ENCODE data around the gene KATNA1. TPM values are rescaled to one million over a fixed set of nuclear protein-coding genes. Genes with fewer than 3 reads are reported as not detected.

The KATNA1 gene
- polyA plus RNA-seq, 4 donors: 7.8 to 18.4 (median 13.5) TPM

- Histone ChIP-seq H3K4me3 (ENCODE audit: low read depth in 1 of 3, low read length in 3 of 3) (peak overlapping the region; percentile 72 to 96 (median 82)), H3K27me3 (ENCODE audit: control insufficient read depth in 3 of 3, insufficient read depth in 3 of 3, low read length in 3 of 3) (peaks cover 0 to 3% (median 0%) of the 10 kb centered on the region in 3 donors), H3K36me3 (ENCODE audit: control insufficient read depth in 3 of 3, insufficient read depth in 2 of 3, low read depth in 1 of 3, low read length in 3 of 3) (peaks cover 0 to 4% (median 0%) of the 10 kb centered on the region in 3 donors), H3K9me3 (ENCODE audit: control insufficient read depth in 2 of 2, insufficient read depth in 1 of 2, low read depth in 1 of 2, low read length in 1 of 2) (no peaks in the 10 kb centered on the region), H3K27ac (ENCODE audit: low read depth in 1 of 3, low read length in 2 of 3) (peak overlapping the region; percentile 68 to 94 (median 94)), H3K4me1 (ENCODE audit: control insufficient read depth in 3 of 3, insufficient read depth in 2 of 3, low read depth in 1 of 3, low read length in 2 of 3) (peaks cover 2 to 7% (median 7%) of the 10 kb centered on the region in 3 donors)
- WGBS, 3 donors: 0% methylated on average over 16 of the region's 16 CpGs
- FAIRE-seq (no peak), DNase-seq (peak; percentile 51 to 76)
Observed at GRCh38 chr6:149545258-149545753, 103.2 kb downstream of the KATNA1 start.

Other genes with a start within 250 kb of the KATNA1 start
- gene SUMO4, start 248.5 kb downstream of the KATNA1 start, polyA plus RNA-seq: under 1 TPM in 1 of 4 donors, not detected in 3; 0.28 TPM
- 1 to 10 TPM; 2.0 to 4.0 (median 3.1) TPM for gene ZC3H12D, start 163.7 kb downstream of the KATNA1 start, polyA plus RNA-seq
- 10 to 100 TPM; 15.1 to 34.8 (median 16.2) TPM for gene PPIL4, start 102.7 kb downstream of the KATNA1 start, polyA plus RNA-seq
- 10 to 100 TPM in 3 of 4 donors, 1 to 10 TPM in 1; 9.2 to 29.9 (median 22.7) TPM for gene GINM1, start 82.3 kb downstream of the KATNA1 start, polyA plus RNA-seq
- 10 to 100 TPM in 1 of 4 donors, 1 to 10 TPM in 3; 4.1 to 23.0 (median 7.3) TPM for gene LATS1, start 69.4 kb upstream of the KATNA1 start, polyA plus RNA-seq
- gene NUP43, start 97.8 kb upstream of the KATNA1 start, polyA plus RNA-seq: 10 to 100 TPM in 2 of 4 donors, 1 to 10 TPM in 2; 2.7 to 28.9 (median 7.9) TPM
- 10 to 100 TPM; 38.9 to 75.7 (median 55.0) TPM for gene PCMT1, start 101.0 kb upstream of the KATNA1 start, polyA plus RNA-seq
- 10 to 100 TPM in 2 of 4 donors, 1 to 10 TPM in 1, not detected in 1; 2.2 to 32.1 (median 19.7) TPM for gene LRP11, start 215.6 kb upstream of the KATNA1 start, polyA plus RNA-seq
- under 1 TPM in 1 of 4 donors, not detected in 3; 0.13 TPM for gene RAET1E, start 249.4 kb upstream of the KATNA1 start, polyA plus RNA-seq